Measurements from ENCODE around the gene ANKH. TPM values are rescaled to one million over a fixed set of nuclear protein-coding genes. Genes with fewer than 3 reads are reported as not detected.

Gene ANKH
- total and polyA plus RNA-seq, 2 of the 13 experiments (the other 11 are each of a cell fraction or from before 2014, with no cell fraction given): 25.0 to 36.0 TPM

DNA sequence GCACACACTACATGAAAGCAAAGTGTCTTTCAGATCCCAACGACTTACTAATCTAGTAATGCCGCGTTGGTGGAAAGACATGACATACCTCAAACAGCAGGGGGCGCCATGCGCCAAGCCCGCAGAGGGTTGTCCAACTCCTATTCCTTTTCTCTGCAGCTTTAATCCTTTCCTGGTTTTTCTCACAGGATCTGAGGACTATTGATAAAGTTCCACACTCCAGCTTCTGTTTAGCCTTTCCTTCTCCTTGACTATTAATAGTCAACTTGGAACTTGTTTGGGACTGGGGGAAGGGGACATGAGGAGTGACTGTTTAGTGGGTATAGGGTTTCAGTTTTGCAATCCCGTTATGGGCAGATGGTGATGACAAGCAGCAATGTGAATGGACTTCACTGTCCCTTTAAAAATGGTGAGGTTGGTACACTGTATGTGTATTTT is 144.1 kb downstream of the ANKH start (continued):
- TF ChIP-seq, protein P1, sequence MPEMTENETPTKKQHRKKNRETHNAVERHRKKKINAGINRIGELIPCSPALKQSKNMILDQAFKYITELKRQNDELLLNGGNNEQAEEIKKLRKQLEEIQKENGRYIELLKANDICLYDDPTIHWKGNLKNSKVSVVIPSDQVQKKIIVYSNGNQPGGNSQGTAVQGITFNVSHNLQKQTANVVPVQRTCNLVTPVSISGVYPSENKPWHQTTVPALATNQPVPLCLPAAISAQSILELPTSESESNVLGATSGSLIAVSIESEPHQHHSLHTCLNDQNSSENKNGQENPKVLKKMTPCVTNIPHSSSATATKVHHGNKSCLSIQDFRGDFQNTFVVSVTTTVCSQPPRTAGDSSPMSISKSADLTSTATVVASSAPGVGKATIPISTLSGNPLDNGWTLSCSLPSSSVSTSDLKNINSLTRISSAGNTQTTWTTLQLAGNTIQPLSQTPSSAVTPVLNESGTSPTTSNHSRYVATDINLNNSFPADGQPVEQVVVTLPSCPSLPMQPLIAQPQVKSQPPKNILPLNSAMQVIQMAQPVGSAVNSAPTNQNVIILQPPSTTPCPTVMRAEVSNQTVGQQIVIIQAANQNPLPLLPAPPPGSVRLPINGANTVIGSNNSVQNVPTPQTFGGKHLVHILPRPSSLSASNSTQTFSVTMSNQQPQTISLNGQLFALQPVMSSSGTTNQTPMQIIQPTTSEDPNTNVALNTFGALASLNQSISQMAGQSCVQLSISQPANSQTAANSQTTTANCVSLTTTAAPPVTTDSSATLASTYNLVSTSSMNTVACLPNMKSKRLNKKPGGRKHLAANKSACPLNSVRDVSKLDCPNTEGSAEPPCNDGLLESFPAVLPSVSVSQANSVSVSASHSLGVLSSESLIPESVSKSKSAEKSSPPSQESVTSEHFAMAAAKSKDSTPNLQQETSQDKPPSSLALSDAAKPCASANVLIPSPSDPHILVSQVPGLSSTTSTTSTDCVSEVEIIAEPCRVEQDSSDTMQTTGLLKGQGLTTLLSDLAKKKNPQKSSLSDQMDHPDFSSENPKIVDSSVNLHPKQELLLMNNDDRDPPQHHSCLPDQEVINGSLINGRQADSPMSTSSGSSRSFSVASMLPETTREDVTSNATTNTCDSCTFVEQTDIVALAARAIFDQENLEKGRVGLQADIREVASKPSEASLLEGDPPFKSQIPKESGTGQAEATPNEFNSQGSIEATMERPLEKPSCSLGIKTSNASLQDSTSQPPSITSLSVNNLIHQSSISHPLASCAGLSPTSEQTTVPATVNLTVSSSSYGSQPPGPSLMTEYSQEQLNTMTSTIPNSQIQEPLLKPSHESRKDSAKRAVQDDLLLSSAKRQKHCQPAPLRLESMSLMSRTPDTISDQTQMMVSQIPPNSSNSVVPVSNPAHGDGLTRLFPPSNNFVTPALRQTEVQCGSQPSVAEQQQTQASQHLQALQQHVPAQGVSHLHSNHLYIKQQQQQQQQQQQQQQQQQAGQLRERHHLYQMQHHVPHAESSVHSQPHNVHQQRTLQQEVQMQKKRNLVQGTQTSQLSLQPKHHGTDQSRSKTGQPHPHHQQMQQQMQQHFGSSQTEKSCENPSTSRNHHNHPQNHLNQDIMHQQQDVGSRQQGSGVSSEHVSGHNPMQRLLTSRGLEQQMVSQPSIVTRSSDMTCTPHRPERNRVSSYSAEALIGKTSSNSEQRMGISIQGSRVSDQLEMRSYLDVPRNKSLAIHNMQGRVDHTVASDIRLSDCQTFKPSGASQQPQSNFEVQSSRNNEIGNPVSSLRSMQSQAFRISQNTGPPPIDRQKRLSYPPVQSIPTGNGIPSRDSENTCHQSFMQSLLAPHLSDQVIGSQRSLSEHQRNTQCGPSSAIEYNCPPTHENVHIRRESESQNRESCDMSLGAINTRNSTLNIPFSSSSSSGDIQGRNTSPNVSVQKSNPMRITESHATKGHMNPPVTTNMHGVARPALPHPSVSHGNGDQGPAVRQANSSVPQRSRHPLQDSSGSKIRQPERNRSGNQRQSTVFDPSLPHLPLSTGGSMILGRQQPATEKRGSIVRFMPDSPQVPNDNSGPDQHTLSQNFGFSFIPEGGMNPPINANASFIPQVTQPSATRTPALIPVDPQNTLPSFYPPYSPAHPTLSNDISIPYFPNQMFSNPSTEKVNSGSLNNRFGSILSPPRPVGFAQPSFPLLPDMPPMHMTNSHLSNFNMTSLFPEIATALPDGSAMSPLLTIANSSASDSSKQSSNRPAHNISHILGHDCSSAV (CRISPR knock-in tag; IDR thresholded peaks at IDR 0.05; ENCODE audit: borderline replicate concordance): no peak
- TF ChIP-seq RAD21 (CRISPR knock-in tag; IDR thresholded peaks at IDR 0.05) (peak; percentile 97), PHF20 (CRISPR knock-in tag; IDR thresholded peaks at IDR 0.05) (no peak), NFYC (CRISPR knock-in tag; IDR thresholded peaks at IDR 0.05) (no peak), ZFX (CRISPR knock-in tag; IDR thresholded peaks at IDR 0.05; ENCODE audit: low read depth) (no peak), HIVEP1 (CRISPR knock-in tag; IDR thresholded peaks at IDR 0.05) (no peak), ASH2L (IDR thresholded peaks at IDR 0.05; ENCODE audit: insufficient read length, low read depth, low read length) (no peak), ZNF230 (CRISPR knock-in tag; IDR thresholded peaks at IDR 0.05) (no peak), MED1 (CRISPR knock-in tag; IDR thresholded peaks at IDR 0.05) (0 out of 2 replicates have a peak, but pooled peaks have one; percentile 32), MAF1 (CRISPR knock-in tag; IDR thresholded peaks at IDR 0.05; ENCODE audit: borderline replicate concordance) (no peak), RCOR2 (CRISPR knock-in tag; IDR thresholded peaks at IDR 0.05) (0 out of 2 replicates have a peak, but pooled peaks have one; percentile 20), SOX13 (IDR thresholded peaks at IDR 0.05) (no peak), SOX13 (CRISPR knock-in tag; conservative IDR thresholded peaks at IDR 0.05 in 1 of 2, IDR thresholded peaks at IDR 0.05 in 1 of 2) (peak in 1 of 2 experiments; percentile 59; a peak in 1 of 4 replicates), ZNF24 (IDR thresholded peaks at IDR 0.05) (0 out of 2 replicates have a peak, but pooled peaks have one; percentile 59), THYN1 (CRISPR knock-in tag; IDR thresholded peaks at IDR 0.05; ENCODE audit: borderline replicate concordance, low read depth) (no peak)
- TF ChIP-seq, protein P2, sequence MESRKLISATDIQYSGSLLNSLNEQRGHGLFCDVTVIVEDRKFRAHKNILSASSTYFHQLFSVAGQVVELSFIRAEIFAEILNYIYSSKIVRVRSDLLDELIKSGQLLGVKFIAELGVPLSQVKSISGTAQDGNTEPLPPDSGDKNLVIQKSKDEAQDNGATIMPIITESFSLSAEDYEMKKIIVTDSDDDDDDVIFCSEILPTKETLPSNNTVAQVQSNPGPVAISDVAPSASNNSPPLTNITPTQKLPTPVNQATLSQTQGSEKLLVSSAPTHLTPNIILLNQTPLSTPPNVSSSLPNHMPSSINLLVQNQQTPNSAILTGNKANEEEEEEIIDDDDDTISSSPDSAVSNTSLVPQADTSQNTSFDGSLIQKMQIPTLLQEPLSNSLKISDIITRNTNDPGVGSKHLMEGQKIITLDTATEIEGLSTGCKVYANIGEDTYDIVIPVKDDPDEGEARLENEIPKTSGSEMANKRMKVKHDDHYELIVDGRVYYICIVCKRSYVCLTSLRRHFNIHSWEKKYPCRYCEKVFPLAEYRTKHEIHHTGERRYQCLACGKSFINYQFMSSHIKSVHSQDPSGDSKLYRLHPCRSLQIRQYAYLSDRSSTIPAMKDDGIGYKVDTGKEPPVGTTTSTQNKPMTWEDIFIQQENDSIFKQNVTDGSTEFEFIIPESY (CRISPR knock-in tag; IDR thresholded peaks at IDR 0.05): no peak
- TF ChIP-seq, protein P3, sequence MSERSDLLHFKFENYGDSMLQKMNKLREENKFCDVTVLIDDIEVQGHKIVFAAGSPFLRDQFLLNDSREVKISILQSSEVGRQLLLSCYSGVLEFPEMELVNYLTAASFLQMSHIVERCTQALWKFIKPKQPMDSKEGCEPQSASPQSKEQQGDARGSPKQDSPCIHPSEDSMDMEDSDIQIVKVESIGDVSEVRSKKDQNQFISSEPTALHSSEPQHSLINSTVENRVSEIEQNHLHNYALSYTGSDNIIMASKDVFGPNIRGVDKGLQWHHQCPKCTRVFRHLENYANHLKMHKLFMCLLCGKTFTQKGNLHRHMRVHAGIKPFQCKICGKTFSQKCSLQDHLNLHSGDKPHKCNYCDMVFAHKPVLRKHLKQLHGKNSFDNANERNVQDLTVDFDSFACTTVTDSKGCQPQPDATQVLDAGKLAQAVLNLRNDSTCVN (CRISPR knock-in tag; IDR thresholded peaks at IDR 0.05; ENCODE audit: borderline replicate concordance): no peak
- TF ChIP-seq, protein P4, sequence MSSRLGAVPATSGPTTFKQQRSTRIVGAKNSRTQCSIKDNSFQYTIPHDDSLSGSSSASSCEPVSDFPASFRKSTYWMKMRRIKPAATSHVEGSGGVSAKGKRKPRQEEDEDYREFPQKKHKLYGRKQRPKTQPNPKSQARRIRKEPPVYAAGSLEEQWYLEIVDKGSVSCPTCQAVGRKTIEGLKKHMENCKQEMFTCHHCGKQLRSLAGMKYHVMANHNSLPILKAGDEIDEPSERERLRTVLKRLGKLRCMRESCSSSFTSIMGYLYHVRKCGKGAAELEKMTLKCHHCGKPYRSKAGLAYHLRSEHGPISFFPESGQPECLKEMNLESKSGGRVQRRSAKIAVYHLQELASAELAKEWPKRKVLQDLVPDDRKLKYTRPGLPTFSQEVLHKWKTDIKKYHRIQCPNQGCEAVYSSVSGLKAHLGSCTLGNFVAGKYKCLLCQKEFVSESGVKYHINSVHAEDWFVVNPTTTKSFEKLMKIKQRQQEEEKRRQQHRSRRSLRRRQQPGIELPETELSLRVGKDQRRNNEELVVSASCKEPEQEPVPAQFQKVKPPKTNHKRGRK (CRISPR knock-in tag; IDR thresholded peaks at IDR 0.05): no peak
